ENCODE results near the gene CBLB.
"Not testable (repeated sequence)": the region's sequence is repeated elsewhere in the genome, so short reads cannot be mapped to it uniquely, and the experiment has no call there.

Gene CBLB

DNA sequence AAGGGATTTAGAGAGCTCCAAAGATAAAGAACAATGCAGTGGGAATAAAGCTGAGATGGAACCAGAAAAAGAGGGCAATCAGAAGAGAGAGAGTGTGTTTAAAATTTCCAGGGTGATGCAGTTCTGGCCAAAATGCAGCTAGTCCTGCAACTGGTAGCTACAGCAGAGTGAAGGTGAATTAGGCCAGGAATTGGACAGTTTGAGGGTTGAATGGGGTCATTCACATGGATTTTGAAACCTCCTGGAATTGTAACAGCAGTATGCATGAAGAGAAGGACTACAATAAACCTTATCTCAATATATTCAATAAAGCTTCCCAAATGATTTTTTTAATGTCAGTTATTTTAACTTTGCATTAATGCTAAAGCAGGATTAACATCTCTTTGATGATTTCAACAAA is 85.2 kb downstream of the CBLB start:
- no peak for DNase-seq

DNA sequence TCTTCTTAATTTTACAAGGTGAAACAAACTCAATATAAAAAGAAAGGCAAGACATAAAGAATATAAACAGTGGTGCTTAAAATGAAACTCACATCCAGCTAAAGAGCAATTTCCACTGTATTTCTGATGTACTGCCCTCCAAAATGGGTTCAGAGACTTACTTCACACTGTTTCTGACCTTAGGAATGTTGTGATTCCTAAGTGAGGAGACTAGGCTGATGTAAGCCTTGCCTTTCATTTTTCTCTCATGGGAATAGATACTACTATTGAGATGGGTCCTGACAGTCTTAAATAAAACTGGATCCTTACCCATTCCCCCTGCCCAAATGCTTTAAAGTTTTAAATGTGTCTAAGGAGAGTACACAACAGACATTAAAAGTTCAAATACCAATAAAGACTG is 86.9 kb downstream of the CBLB start:
- DNase-seq = no peak

DNA sequence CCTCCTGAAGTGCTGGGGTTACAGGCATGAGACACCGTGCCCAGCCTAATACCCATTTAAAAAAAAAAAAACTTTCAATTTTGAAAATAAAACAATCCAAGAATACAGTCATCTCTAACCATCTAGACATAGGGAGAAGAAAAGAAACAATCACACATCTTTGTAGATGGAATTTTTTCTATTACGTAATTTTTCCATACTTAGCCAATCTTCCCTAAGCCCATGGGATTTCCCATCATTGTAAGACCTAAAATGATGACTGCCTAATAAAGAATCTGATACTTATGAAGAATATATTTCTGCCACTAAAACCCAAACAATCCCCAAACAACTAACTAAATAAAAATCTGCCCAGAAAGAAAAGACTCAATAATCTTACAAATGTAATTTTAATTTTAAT is 88.7 kb downstream of the CBLB start:
- DNase-seq = no peak

DNA sequence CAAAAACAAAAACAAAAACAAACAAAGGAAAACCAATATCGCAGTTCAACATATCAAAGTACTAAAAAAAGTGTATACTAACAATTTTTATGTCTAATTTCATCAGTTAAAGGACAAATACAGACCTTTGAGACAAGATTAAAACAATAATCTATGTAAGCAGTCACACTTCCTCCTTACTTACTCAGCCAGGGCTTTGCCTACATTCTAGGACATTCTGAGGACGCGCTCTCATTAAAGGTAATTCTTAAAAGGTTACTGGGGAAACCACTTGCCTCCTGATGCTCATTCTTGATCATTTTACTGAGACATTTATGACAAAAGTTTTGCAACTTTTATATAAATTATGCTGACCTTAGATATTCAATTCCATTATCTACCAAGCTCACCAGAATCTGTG is 93.4 kb downstream of the CBLB start:
- no peak for DNase-seq

DNA sequence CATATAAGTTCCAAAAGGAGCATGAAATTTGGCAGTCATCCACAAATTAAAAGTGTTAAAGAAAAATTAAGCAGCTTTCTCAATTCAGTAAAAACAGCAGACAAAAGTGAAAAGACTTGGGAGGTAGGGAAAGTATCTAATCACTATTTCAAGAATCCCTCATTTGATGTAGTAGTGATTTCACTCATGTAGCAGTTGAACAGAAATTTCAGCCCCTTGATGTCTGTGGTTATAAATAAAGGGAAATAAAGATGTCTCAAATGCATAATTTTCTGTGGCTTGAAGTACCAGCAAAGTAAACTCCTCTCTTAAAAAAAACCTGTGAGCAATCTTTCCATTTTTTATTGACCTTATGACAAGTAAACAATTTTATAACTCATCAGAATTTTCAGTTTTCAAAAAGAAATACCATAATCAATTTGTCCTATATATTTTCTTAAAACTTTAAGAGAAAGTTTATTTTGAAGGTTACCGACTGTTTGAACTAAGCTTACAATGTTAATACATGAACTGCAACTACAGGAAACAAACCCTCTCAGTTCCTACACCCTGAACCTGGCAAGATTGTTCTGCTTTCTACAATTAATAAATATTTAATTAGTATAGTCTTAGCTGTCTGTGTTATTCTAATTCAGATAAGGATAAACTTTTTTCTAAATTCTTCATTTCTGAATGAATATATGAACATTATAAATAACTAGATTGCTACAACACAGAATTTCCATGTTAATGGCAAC is 94.2 kb downstream of the CBLB start:
- DNase-seq = no peak

DNA sequence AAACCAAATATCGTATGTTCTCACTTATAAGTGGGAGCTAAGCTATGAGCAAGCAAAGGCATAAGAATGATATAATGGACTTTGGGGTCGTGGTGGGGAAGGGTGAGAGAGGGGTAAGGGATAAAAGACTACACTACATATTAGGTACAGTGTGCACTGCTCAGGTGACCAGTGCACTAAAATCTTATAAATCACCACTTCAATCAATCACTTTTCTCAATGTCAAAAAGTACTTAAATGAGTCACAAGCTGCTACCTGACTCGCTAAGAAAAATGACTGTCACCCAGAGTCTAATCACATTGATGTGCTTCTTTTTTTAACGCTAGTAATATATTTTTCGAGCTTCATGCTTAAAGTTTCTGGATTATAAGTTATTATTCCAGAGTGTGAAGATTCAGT is 95.5 kb downstream of the CBLB start:
- DNase-seq = no peak

DNA sequence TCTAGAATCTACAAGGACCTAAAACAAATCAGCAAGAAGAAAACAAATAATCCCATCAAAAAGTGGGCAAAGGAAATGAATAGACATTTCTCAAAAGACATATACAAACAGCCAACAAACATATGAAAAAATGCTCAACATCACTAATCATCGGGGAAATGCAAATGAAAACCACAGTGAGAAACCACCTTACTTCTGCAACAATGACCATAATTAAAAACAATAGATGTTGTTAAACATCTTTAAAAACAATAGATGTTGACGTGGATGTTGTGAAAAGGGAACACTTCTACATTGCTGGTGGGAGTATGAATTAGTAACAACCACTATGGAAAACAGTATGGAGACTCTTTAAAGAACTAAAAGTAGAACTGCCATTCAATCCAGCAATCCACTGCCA is 96.2 kb downstream of the CBLB start:
- DNase-seq = peak in 1 of 2 donors; percentile 41

DNA sequence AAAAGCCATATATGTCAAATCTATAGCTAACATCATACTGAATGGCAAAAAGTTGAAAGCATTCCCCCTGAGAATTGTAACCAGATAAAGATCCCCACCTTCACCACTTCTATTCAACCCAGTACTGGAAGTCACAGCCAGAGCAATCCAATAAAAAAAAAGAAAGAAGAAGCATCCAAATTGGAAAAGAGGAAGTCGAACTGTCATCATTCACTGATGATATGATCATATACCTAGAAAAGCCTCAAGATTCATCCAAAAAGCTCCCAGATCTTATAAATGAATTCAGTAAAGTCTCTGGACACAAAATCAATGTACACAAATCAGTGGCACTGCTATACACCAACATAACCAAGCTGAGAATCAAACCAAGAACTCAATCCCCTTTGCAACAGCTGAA is 97.4 kb downstream of the CBLB start:
- DNase-seq = no peak

DNA sequence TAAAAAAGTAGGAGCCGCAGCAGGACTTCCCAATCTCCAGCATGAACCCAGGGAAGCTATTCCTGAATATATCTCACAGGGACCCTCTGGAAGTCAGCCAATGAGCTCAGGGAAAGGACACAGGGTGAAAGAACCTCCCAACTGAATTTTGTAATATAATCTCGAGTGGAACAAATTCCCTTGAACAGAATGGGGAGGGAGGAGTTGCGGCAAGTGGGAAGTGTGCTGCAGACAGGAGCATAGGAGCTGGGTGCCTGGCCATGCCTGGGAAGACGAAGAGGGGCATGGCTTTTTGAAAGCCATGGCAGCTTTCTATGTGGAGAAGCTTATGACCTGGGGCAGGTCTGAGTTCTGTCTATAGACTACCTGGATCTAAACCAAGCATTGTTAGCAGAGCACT is 98.4 kb downstream of the CBLB start:
- DNase-seq = no peak

DNA sequence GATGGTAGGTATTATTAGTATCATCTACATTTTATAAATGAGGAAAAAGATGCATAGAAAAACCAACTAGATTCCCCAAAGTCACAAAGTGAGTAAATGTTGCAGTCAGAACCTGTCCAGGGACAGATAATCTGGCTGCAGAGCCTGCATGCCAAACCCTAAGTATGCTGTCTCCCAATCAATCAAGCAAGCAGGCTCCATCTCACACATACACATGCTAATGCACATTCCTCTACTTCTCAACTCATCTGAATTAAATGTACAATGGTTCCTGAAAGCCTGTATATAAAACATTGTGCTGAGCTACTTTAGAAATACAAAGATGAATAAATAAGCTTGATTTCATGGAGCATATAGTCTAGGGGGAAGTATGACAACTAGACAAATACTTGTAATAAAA is 101.0 kb downstream of the CBLB start:
- no peak for DNase-seq

DNA sequence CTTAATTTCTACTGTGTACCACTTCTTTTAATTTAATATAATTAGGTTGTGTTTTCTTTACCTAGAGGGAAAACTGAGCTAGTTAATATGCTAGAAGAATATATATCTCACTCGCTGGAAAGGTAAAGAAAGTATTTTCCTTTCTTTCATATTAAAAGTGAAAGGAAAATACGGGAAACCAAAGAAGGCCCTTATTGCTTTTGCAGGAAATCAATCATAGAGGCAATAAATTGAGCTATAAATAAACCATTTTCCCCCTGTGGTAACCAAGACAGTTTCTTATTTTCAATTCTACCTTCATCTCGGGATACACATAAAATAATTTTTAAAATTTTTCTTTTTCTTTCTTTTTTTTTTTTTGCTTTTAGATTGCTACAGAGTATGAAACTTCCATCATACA is 101.6 kb downstream of the CBLB start:
- DNase-seq = no peak

DNA sequence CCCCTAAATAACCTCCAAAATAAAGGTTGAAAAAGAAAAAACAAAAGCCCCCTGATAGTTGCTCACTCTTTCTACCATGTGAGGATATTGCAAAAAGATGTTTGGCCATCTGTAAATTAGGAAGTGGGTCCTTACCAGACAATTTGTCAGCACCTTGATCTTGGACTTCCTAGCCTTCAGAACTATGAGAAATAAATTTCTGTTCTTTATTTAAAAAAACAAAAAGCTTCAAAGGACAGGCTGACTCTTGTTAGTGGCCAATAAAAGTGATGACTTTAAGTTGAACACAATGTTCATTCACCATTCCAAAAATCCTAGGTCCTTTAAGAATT is 103.5 kb downstream of the CBLB start:
- DNase-seq = no peak

DNA sequence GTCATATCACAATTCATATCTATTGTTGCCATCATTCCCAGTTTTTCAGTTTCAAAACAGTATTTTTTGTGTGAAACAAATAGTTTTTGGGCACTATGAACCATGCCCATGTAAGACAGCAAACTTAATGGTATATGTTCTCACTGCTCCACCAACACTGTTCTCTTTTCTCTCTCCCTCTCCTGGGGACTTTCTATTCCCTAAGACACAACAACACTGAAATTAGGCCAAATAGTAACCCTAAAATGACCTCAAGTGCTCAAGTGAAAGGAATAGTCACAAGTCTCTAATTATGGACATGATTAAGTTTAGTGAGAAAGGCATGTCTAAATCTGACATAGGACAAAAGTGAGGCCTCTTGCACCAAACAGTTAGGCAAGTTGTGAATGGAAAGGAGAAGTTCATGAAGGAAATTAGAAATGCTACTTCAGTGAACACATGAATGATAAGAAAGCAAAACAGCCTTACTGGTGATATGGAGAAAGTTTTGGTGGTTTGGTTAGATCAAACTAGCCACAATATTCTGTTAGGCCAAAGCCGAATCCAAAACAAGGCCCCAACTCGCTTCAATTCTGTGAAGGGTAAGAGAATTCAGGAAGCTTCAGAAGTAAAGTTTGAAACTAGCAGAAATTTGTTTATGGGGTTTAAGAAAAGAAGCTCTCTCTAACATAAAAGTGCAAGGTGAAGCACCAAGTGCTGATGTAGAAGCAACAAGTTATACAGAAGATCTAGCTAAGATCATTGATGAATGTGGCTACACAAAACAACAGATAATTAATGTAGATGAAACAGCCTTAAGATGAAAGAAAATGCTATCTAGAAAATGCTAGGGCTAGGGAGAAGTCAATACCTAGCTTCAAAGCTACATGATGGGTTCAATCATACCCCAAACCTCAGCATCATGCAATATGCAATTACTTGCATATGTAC is 104.2 kb downstream of the CBLB start:
- peak in 1 of 2 donors; percentile 50 for DNase-seq

DNA sequence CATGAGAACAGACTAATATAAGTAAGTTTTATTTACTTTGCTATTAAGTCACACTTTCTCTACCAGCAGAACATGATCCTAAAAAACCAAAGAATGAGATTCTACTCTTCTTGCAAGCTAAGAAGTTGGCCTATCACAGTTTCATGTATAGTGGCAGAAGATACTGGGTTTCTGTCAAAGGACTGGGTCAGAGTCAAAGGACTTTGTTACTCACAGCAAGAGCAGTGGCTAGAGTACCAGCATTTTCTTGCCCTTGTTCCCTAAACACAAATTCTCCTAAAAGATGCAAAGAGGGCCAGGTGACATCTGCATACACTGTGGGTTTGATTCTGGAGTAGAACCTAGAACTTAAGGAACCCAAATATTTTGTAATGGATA is 105.2 kb downstream of the CBLB start:
- no peak for DNase-seq

DNA sequence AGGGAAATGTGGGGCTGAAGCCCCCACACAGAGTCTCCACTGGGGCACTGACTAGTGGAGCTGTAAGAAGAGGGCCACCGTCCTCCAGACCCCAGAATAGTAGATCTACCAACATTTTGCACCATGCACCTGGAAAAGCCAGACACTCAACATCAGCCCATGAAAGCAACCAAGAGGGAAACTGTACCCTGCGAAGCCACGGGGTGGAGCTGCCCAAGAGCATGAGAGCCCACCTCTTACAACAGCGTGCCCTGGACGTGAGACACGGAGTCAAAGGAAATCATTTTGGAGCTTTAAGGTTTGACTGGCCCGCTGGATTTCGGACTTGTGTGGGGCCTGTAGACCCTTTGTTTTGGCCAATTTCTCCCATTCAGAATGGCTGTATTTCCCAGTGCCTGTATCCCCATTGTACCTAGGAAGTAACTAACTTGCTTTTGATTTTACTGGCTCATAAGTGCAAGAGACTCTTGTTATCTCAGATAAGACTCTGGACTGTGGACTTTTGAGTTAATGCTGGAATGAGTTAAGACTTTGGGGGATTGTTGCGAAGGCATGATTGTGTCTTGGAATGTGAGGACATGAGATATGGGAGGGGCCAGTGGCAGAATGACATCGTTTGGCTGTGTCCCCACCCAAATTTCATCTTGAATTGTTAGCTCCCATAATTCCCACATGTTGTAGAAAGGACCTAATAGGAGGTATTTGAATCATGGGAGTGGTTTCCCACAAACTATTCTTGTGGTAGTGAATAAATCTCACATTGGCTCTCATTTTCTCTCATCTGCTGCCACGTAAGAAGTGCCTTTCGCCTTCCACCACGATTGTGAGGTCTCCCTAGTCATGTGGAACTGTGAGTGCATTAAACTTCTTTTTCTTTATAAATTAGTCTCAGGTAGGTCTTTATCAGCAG is 105.8 kb downstream of the CBLB start:
- DNase-seq = no peak

DNA sequence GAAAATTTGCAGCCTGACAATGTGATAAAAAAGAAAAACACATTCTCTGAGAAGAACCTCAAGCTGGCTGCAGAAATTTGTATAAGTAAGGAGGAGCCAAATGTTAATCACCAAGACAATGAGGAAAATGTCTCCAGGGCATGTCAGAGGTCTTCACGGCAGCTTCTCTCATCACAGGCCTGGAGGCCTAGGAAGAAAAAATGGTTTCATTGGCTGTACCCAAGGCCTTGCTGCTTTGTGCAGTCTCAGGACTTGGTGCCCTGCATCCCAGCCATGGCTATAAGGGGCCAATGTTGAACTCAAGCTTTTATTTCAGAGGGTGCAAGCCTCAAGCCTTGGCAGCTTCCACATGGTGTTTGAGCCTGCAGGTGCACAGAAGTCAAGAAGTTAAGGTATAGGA is 106.6 kb downstream of the CBLB start:
- DNase-seq = not testable (repeated sequence)

DNA sequence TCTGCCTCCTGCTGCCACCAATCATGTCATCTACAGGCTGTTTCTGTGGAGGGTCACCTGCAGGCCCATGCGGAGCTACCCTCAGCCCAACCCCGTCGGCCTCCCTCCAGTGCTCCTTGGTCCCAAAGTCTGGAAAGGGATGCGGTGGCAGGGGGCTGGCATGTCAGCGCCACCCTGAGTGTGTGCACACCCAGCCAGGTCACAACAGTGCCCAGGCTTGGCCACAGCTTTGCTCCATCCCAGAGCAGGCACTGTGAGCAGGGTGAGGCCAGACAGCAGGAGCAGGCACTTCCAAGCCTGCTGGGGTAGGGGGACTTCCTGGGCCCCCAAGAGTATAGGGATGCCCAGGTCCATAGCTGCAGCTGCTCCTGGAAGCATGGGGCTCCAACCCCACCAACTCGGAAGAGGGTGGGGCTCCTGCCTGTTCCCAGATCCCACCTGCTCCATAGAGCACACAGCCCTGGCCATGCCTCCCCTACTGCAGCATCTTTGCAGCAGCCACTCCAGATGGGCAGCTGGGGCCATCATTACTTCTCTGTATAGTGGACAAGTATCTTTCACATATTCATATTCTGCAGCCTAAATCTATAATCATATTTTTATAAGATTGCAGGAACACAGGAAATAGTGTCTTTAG is 109.3 kb downstream of the CBLB start:
- DNase-seq = no peak

DNA sequence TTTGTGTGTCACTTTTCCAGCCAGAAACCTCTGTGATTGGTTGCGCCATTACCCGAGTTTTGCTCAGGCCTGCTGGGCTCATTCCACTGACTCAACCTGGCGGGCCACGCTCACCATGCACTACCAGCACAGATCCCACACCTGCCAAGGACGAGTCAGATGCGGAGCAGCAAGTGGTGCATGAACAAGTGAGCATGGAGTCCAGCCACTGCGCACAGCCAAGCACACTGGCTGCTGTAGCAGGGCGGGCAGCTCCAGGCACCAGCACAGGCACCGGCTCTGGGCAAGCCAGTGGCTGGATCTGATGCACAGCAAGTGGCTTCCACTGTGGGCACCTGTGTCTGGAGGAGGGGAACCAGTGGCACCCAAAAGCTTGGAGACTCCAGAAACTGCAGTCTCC is 110.4 kb downstream of the CBLB start:
- DNase-seq = no peak

DNA sequence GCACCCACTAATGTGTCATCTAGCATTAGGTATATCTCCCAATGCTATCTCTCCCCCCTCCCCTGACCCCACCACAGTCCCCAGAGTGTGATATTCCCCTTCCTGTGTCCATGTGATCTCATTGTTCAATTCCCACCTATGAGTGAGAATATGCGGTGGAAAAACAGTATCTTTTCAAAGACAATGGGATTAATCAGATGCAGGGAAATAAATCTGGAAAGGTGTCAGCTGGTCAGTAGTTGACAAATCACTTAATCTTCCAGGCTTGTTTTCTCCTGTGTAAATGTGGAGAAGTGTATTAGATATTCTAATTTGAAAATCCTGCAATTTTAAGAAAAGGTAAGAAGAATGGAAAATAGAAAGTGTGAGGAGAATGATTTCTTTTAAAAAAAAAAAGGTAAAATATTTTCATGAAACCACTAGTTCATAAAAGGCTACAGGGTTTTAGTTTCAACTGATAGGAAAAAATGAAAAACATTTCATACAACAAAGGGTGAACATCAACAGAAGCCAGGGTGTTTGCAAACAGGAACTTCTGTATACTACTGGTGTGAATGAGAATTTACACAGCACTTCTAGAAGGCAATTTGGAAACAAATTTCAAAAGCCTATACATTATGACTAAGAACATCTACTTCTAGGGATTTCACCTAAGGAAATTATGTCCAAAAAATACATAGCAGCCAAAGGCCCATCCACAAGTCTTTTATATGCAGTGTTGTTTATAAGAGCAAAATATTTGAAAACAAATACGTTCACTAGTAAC is 113.5 kb downstream of the CBLB start:
- peak in 1 of 2 donors; percentile 42 for DNase-seq

DNA sequence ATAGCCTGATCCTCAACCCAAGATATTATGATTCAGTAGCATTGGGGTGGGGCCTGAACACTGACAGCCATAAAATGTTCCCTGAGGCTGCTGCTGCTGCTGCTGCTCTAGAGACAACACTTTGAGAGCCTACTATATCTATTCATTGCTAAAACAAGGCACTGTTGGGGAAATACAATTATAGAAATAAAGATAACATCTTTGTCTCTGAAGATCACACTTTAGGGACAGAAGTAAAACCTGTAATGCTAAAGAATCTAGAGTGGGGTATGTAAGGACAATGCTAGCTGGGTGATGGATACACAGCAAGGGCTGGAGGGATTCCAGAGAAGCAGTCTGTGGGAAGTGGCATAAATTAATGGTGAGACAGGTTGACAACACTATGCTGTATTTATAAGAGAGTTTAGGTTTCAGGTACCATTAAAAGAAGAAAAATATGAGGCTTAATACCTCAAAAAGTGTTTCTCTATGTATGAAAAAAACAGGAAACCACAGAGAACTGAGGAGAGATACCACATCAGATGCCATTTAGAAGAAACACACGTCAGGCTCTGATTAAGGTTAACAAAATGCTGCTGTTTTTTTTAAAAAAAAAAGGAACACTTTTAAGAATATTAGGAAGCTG is 115.9 kb downstream of the CBLB start:
- DNase-seq = peak; percentile 73 to 88

DNA sequence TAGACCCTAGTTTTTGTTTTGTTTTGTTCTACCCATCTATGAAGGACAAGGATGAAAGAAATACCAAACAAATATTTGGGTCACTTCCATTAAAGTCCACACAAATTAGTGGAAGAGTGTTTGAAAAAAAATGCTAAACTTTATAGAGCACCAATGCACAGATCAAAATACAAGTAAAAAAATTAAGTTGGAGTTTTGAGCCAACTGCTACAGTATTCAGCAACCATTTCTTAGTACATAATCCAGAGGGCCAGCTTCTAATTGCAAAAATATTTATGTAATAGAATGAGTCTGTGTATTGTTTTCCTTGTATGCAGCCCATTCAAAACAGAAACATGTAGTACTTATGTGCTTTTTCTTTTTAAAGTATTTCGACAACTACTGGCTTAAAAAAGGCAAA is 121.1 kb downstream of the CBLB start:
- no peak for DNase-seq

All from CD4-positive, alpha-beta T cell treated with Interleukin-4 for 1 hour (primary cell).